Breast epithelium (tissue), 3 donors: ENCODE measurements around the gene CXCR4.

Experiments used
- POLR2A ChIP-seq: fragments of 450-650 bp; IDR thresholded peaks from one replicate; pipeline ENCODE4 v1.6.1; 2016; ENCODE audit warnings: antibody characterized with exemption, mild to moderate bottlenecking, moderate library complexity
- POLR2AphosphoS5 ChIP-seq, 3 donors: sonication (generic); formaldehyde crosslinking; IDR thresholded peaks; one replicate each; pipeline ENCODE4 v1.6.1; 2017; ENCODE audit warnings: antibody characterized with exemption in 3 of 3
- TF ChIP-seq, protein P1 (sequence below), 3 donors: fragments of 450-650 bp; IDR thresholded peaks; one replicate each; pipeline ENCODE4 v1.5.1; 2016 to 2017; ENCODE audit warnings: antibody characterized with exemption in 3 of 3, mild to moderate bottlenecking in 3 of 3, moderate library complexity in 3 of 3

DNA sequence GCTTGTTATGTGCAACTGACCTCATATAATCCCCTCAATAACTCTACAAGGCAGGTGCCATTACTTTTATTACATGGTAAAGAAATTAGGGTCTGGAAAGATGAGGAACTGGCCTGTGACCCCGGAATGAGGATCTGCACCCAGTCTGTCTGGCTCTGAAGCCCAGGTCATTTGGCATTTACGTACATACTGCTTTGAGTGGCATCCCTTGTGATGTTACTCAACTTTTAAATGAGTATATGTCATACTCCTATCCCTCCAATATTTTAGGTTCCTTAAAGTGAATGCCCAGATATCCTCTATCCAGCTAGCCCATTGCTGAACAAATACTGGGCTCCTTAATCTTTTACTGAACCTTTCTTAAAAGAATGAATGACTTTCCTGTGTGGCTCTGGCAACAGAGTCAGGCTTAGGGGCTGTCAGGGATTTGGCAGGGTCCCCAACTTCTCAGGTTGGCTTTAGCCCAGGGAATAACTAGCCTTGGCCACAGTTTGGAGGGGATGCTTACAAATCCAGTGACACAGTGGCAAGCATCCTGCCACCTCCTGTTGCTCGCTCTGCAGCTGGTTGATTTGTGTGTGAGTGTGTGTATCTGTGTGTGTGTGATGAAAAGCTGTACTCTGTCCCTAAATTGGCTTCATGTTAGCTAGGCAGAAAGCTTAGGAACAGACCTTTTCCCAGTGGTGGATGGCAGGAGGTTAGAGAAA is 3.4 kb upstream of the CXCR4 start:
- TF ChIP-seq, protein P1, sequence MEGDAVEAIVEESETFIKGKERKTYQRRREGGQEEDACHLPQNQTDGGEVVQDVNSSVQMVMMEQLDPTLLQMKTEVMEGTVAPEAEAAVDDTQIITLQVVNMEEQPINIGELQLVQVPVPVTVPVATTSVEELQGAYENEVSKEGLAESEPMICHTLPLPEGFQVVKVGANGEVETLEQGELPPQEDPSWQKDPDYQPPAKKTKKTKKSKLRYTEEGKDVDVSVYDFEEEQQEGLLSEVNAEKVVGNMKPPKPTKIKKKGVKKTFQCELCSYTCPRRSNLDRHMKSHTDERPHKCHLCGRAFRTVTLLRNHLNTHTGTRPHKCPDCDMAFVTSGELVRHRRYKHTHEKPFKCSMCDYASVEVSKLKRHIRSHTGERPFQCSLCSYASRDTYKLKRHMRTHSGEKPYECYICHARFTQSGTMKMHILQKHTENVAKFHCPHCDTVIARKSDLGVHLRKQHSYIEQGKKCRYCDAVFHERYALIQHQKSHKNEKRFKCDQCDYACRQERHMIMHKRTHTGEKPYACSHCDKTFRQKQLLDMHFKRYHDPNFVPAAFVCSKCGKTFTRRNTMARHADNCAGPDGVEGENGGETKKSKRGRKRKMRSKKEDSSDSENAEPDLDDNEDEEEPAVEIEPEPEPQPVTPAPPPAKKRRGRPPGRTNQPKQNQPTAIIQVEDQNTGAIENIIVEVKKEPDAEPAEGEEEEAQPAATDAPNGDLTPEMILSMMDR (IDR thresholded peaks at IDR 0.05): no peak
- TF ChIP-seq POLR2AphosphoS5 (IDR thresholded peaks at IDR 0.05): no peak
- TF ChIP-seq POLR2A: no peak
